Measurements from ENCODE around the gene MOB3B.

MOB3B gene

GRCh38 chr9:27384262-27385014, 145.2 kb downstream of the MOB3B start:
- DNase-seq, result peak; percentile 32

GRCh38 chr9:27383524-27383923, 146.1 kb downstream of the MOB3B start:
- DNase-seq, result no peak

GRCh38 chr9:27382975-27383374, 146.6 kb downstream of the MOB3B start:
- no peak for DNase-seq

GRCh38 chr9:27382308-27382707, 147.3 kb downstream of the MOB3B start:
- no peak for DNase-seq

- no peak for DNase-seq
Observed at GRCh38 chr9:27379311-27380251, 150.0 kb downstream of the MOB3B start.

- DNase-seq, result no peak
Observed at GRCh38 chr9:27377811-27378456, 151.7 kb downstream of the MOB3B start.

GRCh38 chr9:27377147-27377807, 152.3 kb downstream of the MOB3B start:
- no peak for DNase-seq

GRCh38 chr9:27373851-27374250, 155.8 kb downstream of the MOB3B start:
- no peak for DNase-seq

- no peak for DNase-seq
Observed at GRCh38 chr9:27372615-27373014, 157.0 kb downstream of the MOB3B start.

- DNase-seq, result no peak
Observed at GRCh38 chr9:27371382-27371781, 158.2 kb downstream of the MOB3B start.

GRCh38 chr9:27369591-27369990, 160.0 kb downstream of the MOB3B start:
- no peak for DNase-seq

GRCh38 chr9:27368316-27368985, 161.2 kb downstream of the MOB3B start:
- DNase-seq, result no peak

GRCh38 chr9:27367921-27368315, 161.7 kb downstream of the MOB3B start:
- DNase-seq, result no peak

- DNase-seq, result peak; percentile 22
Observed at GRCh38 chr9:27367175-27367798, 162.3 kb downstream of the MOB3B start.

- DNase-seq, result no peak
Observed at GRCh38 chr9:27365707-27366376, 163.8 kb downstream of the MOB3B start.

GRCh38 chr9:27362447-27363210, 167.0 kb downstream of the MOB3B start:
- DNase-seq, result no peak

GRCh38 chr9:27361492-27361891, 168.1 kb downstream of the MOB3B start:
- DNase-seq, result no peak

GRCh38 chr9:27359763-27360162, 169.9 kb downstream of the MOB3B start:
- no peak for DNase-seq

GRCh38 chr9:27358007-27358406, 171.6 kb downstream of the MOB3B start:
- DNase-seq, result no peak

- no peak for DNase-seq
Observed at GRCh38 chr9:27356446-27356845, 173.2 kb downstream of the MOB3B start.
